ENCODE data around the gene GKAP1.
A peak's percentile ranks its signal among the peaks of the same experiment; 100 is the strongest.
"Not testable (repeated sequence)": the region's sequence is repeated elsewhere in the genome, so short reads cannot be mapped to it uniquely, and the experiment has no call there.

Gene GKAP1

DNA sequence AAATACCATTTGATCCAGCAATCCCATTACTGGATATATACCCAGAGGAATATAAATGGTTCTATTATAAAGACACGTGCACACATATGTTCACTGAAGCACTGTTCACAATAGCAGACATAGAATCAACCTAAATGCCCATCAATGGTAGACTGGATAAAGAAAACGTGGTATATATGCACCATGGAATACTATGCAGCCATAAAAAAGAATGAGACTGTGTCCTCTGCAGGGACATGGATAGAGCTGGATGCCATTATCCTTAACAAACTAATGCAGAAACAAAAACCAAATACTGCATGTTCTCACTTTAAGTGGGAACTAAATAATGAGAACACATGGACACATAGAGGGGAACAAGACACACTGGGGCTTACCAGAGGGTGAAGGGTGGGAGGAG is 39.4 kb downstream of the GKAP1 start:
- DNase-seq (ENCODE audit: insufficient read length) (no peak), FAIRE-seq (peak; percentile 66)
- TF ChIP-seq POLR2AphosphoS5 (IDR thresholded peaks at IDR 0.05; ENCODE audit: low read depth, low read length) (no peak), POLR2A (IDR thresholded peaks at IDR 0.05; ENCODE audit: low read depth, low read length) (no peak), TAF1 (IDR thresholded peaks at IDR 0.05; ENCODE audit: borderline replicate concordance, low read depth, low read length) (no peak)

GRCh38 chr9:83775932-83776331 is 41.6 kb downstream of the GKAP1 start:
- TF ChIP-seq POLR2AphosphoS5 (IDR thresholded peaks at IDR 0.05; ENCODE audit: low read depth, low read length), result no peak
- DNase-seq (ENCODE audit: insufficient read length), result no peak
- no peak for FAIRE-seq

DNA sequence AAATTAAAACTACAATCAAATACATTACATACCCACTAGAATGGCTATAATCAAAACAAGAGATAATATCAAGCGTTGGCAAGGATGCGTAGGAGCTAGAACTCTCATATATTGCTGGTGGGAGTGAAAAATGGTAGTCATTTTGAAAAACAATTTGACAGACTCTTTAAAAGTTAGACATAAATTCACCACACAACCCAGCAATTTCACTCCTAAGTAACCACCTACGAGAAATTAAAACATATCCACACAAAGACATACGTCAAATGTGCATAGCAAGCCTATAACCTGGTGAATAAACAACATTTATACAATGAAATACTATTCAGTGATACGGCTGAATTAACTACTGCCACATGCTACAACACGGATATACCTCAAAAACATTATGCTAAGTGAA is 44.7 kb downstream of the GKAP1 start:
- DNase-seq (ENCODE audit: insufficient read length) (no peak), FAIRE-seq (no peak)
- no peak for TF ChIP-seq POLR2A (IDR thresholded peaks at IDR 0.05; ENCODE audit: low read depth, low read length)
- TF ChIP-seq POLR2AphosphoS5 (IDR thresholded peaks at IDR 0.05; ENCODE audit: low read depth, low read length), result no peak
- no peak for TF ChIP-seq TAF1 (IDR thresholded peaks at IDR 0.05; ENCODE audit: borderline replicate concordance, low read depth, low read length)

GRCh38 chr9:83765376-83765775 is 52.2 kb downstream of the GKAP1 start:
- no peak for DNase-seq (ENCODE audit: insufficient read length)
- FAIRE-seq, result no peak
- TF ChIP-seq POLR2AphosphoS5 (IDR thresholded peaks at IDR 0.05; ENCODE audit: low read depth, low read length) (no peak), TAF1 (IDR thresholded peaks at IDR 0.05; ENCODE audit: borderline replicate concordance, low read depth, low read length) (no peak), POLR2A (IDR thresholded peaks at IDR 0.05; ENCODE audit: low read depth, low read length) (no peak)

GRCh38 chr9:83754383-83754977 is 63.1 kb downstream of the GKAP1 start:
- FAIRE-seq (peak; percentile 64), DNase-seq (ENCODE audit: insufficient read length) (no peak)
- TF ChIP-seq TAF1 (IDR thresholded peaks at IDR 0.05; ENCODE audit: borderline replicate concordance, low read depth, low read length) (no peak), POLR2AphosphoS5 (IDR thresholded peaks at IDR 0.05; ENCODE audit: low read depth, low read length) (no peak), POLR2A (IDR thresholded peaks at IDR 0.05; ENCODE audit: low read depth, low read length) (no peak)

DNA sequence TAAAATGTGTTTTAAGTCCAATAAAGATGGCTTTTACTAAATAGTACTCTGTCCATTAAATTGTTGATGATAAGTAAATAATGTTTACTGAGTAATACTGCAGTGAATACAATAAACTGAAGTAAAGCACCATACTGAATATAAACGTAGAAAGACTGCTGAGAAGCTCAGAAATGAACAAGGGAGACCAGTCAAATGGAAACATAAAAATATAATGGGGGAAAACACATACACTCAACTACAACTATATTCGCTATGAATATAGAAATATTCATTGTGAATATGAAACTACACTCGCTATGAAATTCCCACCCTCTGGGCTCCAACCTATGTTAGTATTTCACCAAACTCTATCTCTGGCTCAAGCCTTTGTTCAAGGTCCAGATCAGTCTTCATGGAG is 67.9 kb downstream of the GKAP1 start:
- DNase-seq (ENCODE audit: insufficient read length) (no peak), FAIRE-seq (no peak)
- TF ChIP-seq TAF1 (IDR thresholded peaks at IDR 0.05; ENCODE audit: borderline replicate concordance, low read depth, low read length), result no peak

DNA sequence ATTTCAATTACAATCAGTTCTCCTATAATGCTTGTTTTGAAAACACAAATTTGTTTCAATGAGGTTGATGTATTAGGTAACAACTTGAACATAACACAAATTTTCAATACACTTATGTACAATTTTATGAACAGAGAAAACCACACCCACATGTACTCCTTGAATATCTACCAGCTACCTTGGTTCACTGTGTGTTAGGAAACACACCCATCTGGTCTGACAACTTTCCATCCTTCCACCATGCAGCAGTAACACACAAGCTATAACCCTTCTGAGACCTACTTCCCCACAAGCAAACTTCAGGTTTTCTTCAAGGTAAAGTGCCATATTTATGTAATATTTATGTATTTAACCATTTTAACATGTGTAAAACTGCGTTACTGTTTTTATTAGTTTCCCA is 73.4 kb downstream of the GKAP1 start:
- FAIRE-seq (no peak), DNase-seq (ENCODE audit: insufficient read length) (no peak)
- no peak for TF ChIP-seq POLR2AphosphoS5 (IDR thresholded peaks at IDR 0.05; ENCODE audit: low read depth, low read length)
- TF ChIP-seq POLR2A (IDR thresholded peaks at IDR 0.05; ENCODE audit: low read depth, low read length), result no peak
- TF ChIP-seq TAF1 (IDR thresholded peaks at IDR 0.05; ENCODE audit: borderline replicate concordance, low read depth, low read length), result no peak

- TF ChIP-seq POLR2A (IDR thresholded peaks at IDR 0.05; ENCODE audit: low read depth, low read length), result no peak
- no peak for TF ChIP-seq POLR2AphosphoS5 (IDR thresholded peaks at IDR 0.05; ENCODE audit: low read depth, low read length)
- no peak for TF ChIP-seq TAF1 (IDR thresholded peaks at IDR 0.05; ENCODE audit: borderline replicate concordance, low read depth, low read length)
- no peak for DNase-seq (ENCODE audit: insufficient read length)
- no peak for FAIRE-seq
Observed at GRCh38 chr9:83733739-83734138, 83.8 kb downstream of the GKAP1 start.

DNA sequence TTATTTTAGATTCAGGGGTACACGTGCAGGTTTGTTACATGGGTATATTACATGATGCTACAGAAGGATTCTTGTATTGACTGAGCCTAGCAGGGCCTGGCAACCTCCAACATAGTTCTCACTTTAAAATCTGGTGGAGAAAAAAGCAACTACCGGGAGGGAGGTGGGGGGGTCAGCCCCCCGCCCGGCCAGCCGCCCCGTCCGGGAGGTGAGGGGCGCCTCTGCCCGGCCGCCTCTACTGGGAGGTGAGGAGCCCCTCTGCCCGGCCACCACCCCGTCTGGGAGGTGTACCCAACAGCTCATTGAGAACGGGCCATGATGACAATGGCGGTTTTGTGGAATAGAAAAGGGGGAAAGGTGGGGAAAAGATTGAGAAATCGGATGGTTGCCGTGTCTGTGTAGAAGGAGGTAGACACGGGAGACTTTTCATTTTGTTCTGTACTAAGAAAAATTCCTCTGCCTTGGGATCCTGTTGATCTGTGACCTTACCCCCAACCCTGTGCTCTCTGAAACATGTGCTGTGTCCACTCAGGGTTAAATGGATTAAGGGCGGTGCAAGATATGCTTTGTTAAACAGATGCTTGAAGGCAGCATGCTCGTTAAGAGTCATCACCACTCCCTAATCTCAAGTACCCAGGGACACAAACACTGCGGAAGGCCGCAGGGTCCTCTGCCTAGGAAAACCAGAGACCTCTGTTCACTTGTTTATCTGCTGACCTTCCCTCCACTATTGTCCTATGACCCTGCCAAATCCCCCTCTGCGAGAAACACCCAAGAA is 88.8 kb downstream of the GKAP1 start:
- DNase-seq (ENCODE audit: insufficient read length); FAIRE-seq: not testable (repeated sequence)

DNA sequence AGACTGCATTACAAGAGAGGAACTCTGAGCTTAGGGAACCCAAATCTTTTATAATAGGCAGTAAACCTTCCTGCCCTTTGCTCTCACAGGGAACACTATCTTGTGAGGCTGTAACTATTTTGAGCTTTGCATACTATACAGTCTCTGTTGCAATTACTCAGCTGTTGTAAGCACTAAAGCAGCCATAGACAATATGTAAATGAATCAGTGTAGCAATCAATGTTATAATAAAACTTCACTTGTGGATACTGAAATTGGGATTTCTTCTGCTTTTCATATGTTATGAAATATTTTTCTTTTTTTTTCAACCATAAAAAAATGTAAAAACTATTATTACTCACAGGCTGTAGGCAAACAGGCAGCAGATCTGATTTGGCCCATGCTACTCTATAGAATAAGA is 93.1 kb downstream of the GKAP1 start:
- DNase-seq (ENCODE audit: insufficient read length) (no peak), FAIRE-seq (no peak)
- no peak for TF ChIP-seq TAF1 (IDR thresholded peaks at IDR 0.05; ENCODE audit: borderline replicate concordance, low read depth, low read length)
- TF ChIP-seq POLR2A (IDR thresholded peaks at IDR 0.05; ENCODE audit: low read depth, low read length), result no peak
- TF ChIP-seq POLR2AphosphoS5 (IDR thresholded peaks at IDR 0.05; ENCODE audit: low read depth, low read length), result no peak

DNA sequence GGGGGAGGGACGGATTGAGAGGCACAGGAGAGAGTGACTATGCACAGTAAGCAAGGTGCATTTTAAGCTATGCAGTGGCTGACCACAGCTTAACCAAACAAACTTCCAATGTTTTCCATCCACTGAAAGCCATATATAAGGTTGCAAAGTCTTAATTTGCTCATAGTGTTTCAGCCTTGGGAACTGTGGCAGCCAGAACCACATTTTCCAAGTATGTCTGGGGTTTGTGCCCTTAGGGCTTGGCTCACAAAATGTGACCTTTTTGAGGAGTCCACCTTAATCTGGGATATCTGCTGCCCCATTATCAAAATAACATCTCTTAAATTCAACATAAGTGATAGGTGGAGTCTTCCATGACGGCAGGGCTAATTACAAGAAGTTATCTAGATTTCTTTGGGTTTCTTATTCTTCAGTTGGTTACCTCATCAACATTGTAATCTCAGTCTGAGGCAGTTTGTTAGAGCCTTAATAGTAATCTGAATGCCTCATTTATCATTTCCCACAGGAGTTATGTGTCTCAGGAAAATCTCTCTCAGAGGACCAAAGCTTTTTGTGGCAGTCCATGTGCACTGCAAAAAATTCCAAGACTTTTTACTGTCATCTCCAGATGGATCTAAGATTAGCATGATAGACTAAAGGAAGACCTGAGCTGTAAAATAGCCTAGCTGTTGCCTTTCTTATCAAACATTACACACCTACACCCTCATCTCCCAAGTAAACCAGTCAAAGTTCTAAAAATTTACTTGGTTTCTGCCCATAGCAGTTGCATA is 94.7 kb downstream of the GKAP1 start:
- DNase-seq (ENCODE audit: insufficient read length), result no peak
- no peak for FAIRE-seq
- TF ChIP-seq POLR2A (IDR thresholded peaks at IDR 0.05; ENCODE audit: low read depth, low read length) (no peak), TAF1 (IDR thresholded peaks at IDR 0.05; ENCODE audit: borderline replicate concordance, low read depth, low read length) (no peak), POLR2AphosphoS5 (IDR thresholded peaks at IDR 0.05; ENCODE audit: low read depth, low read length) (no peak)

GRCh38 chr9:83721509-83721908 is 96.1 kb downstream of the GKAP1 start:
- DNase-seq (ENCODE audit: insufficient read length) (no peak), FAIRE-seq (no peak)
- TF ChIP-seq POLR2A (IDR thresholded peaks at IDR 0.05; ENCODE audit: low read depth, low read length) (no peak), TAF1 (IDR thresholded peaks at IDR 0.05; ENCODE audit: borderline replicate concordance, low read depth, low read length) (no peak), POLR2AphosphoS5 (IDR thresholded peaks at IDR 0.05; ENCODE audit: low read depth, low read length) (no peak)

Measured in GM12892 (cell line).